HG03469 (cell line): ENCODE measurements around the gene FZR1.

Source experiments
- ATAC-seq: cut with Tn5 transposase; IDR thresholded peaks from one replicate; pipeline ENCODE4 v1.9.1; 2021; ENCODE audit warnings: mild to moderate bottlenecking, moderate library complexity, moderate number of reproducible peaks; ENCODE audit not compliant: unreplicated experiment

The FZR1 gene

GRCh38 chr19:3543150-3544057, 37.3 kb downstream of the FZR1 start:
- no peak for ATAC-seq

- no peak for ATAC-seq
Observed at GRCh38 chr19:3544058-3544376, 37.9 kb downstream of the FZR1 start.

GRCh38 chr19:3544742-3545668, 38.9 kb downstream of the FZR1 start:
- ATAC-seq = no peak

- ATAC-seq = no peak
Observed at GRCh38 chr19:3545669-3546034, 39.5 kb downstream of the FZR1 start.

- no peak for ATAC-seq
Observed at GRCh38 chr19:3546119-3546518, 40.0 kb downstream of the FZR1 start.

- ATAC-seq = no peak
Observed at GRCh38 chr19:3547301-3547731, 41.2 kb downstream of the FZR1 start.

GRCh38 chr19:3547767-3548282, 41.7 kb downstream of the FZR1 start:
- no peak for ATAC-seq

- ATAC-seq = no peak
Observed at GRCh38 chr19:3548606-3549005, 42.5 kb downstream of the FZR1 start.

- ATAC-seq = no peak
Observed at GRCh38 chr19:3549816-3550215, 43.7 kb downstream of the FZR1 start.

GRCh38 chr19:3550947-3551791, 45.1 kb downstream of the FZR1 start:
- no peak for ATAC-seq

- no peak for ATAC-seq
Observed at GRCh38 chr19:3551792-3552095, 45.6 kb downstream of the FZR1 start.

- ATAC-seq = no peak
Observed at GRCh38 chr19:3554254-3555083, 48.4 kb downstream of the FZR1 start.

- ATAC-seq = no peak
Observed at GRCh38 chr19:3555653-3556422, 49.7 kb downstream of the FZR1 start.

GRCh38 chr19:3556423-3556977, 50.4 kb downstream of the FZR1 start:
- no peak for ATAC-seq

- ATAC-seq = peak; percentile 10
Observed at GRCh38 chr19:3556978-3557460, 50.9 kb downstream of the FZR1 start.

- peak; percentile 62 for ATAC-seq
Observed at GRCh38 chr19:3557461-3558248, 51.5 kb downstream of the FZR1 start, which contains the start of gene MFSD12. Gene MFSD12, minus strand, starts transcription at chr19:3557586. Its CDS starts 183 bp downstream, at chr19:3557403.

- no peak for ATAC-seq
Observed at GRCh38 chr19:3563709-3564524, 57.8 kb downstream of the FZR1 start.
